WTC11 (cell line): ENCODE results near the gene SPG11.

ENCODE experiments used
- CTCF ChIP-seq: fragments of 200-600 bp; IDR thresholded peaks from 2 replicates; pipeline ENCODE4 v1.8.0; 2022; ENCODE audit warnings: antibody characterized with exemption
- E2F5 ChIP-seq: sonication (generic); formaldehyde crosslinking; IDR thresholded peaks from 2 replicates; pipeline ENCODE4 v1.8.1; 2022; ENCODE audit warnings: mild to moderate bottlenecking, moderate library complexity, missing genetic modification reagents
- IRF1 ChIP-seq: sonication (generic); formaldehyde crosslinking; IDR thresholded peaks from 2 replicates; pipeline ENCODE4 v1.8.0; 2023; ENCODE audit warnings: missing genetic modification reagents
- ZNF317 ChIP-seq: sonication (generic); formaldehyde crosslinking; IDR thresholded peaks from 2 replicates; pipeline ENCODE4 v1.8.1; 2023; ENCODE audit warnings: low read depth, mild to moderate bottlenecking, moderate library complexity, missing genetic modification reagents, borderline replicate concordance

- no peak for TF ChIP-seq ZNF317 (CRISPR knock-in tag)
- TF ChIP-seq CTCF = no peak
- no peak for TF ChIP-seq E2F5 (CRISPR knock-in tag)
- peak; percentile 27; the same call in 1 of the 2 replicates for TF ChIP-seq IRF1
These were observed 126.3 kb downstream of the SPG11 start, which contains the start of gene EIF3J for GRCh38 chr15:44536962-44537734.
